Limb (tissue), 2 donors: ENCODE results near the gene FAHD1.

Experiments used
- DNase-seq, 2 donors: peaks; one replicate each; pipeline ENCODE4 v3.0.0-alpha.2; 2016; ENCODE audit errors: extremely low spot score in 2 of 2

Gene FAHD1

DNA sequence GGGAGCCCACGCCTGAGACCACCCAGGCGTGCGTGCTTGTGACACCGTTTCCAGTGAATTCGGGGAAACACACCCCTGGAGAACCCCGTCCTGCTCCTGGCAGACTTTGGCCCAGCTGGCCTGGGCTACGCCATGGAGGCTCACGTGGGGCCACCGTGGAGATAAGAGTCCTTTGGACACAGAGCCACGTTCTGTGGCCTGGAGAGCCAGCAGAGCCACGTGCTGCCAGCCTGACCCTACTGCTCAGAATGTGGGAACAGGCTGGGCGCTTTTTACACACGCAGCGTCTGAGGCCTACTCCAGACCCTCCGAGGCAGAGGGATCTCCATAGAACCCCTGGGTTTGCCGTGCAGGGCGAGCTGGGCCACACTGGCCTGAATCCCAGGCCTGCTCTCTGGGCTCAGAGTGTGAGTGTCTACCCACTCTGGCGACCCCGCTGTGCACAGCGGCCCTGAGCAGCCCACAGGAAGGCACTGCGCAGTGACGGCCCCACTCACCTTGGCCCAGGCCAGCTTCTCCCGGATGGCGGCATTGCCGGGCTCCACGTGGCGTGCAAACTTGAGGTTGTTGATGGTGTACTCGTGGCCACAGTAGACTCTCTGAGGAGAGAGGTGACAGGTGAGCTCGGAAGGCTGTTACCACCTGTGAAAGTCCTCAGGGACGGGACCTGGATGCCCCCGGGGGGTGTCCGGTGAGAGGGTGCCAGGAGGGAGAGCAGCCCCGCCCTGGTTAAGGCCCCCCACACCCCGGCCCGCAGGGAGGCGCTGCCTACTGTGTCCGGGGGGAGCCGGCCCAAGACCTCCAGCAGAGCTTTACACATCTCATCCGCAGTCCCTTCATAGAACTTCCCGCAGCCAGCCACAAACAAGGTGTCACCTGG is 10.4 kb upstream of the FAHD1 start:
- no peak for DNase-seq

DNA sequence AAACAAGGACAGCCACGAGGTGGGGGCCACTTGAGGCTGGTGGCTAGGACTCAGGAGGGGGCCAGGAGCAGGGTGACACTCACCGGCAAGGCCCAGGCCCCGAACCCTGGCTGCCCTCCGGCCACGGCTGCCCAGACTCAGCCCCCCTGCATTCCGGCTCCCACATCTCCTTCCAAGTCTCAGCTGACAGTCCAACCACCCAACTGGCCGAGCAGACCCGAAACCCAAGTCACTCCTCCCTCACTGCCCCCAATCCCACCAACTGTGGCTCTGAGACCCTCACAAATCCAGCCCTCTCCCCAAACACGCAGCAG is 9.8 kb upstream of the FAHD1 start:
- no peak for DNase-seq

DNA sequence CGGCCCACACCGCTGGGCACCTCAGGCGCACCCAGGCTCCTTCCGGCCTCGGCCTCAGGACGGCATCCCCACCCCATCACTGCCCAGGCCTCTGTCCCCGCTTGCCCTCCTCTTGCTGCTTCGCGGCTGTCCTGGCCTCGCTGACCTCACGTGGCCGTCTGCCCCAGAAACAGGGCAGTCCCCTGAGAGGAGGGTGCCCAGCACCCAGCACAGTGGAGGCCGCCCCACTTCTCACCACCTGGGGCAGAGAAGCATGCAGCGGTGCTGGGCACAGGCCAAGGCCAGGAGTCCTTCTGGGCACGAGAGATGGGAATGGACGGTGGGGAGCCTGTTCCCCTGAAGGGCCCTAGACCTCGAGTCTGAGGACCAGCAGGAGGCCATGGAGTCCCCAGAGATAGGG is 9.3 kb upstream of the FAHD1 start:
- no peak for DNase-seq

DNA sequence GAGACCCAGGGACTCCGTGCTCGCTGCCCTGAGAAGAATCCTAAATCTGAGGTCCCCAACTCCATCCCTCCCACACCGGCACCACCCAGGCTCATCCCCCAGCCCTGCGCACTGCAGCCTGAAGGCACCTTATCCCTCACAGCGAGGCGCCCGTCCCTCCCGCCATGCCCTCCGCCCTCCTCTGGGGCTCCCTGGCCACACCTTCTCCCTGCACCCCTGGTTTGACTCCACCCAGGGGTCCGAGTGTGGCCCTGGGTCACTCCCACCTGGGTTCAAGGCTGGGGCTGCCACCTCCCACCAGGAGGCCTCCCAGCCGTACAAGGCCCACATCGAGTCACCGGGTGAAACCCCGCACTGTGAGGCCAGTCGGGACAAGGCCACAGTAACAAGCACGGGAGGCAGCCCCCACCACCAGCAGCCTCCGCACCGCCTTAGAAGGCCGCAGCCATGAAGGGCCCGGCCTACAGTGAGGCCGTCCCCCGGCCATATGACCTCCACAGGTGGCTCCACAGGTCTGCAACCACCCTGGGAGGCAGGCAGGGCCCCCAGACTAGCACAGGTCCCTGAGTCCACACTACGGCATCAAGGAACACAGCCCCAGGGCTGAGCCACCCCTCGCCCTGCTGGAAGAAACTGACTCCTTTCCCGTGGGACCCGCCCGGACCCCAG is 8.7 kb upstream of the FAHD1 start:
- no peak for DNase-seq

- no peak for DNase-seq
Measured at GRCh38 chr16:1818873-1819525, 8.0 kb upstream of the FAHD1 start.

DNA sequence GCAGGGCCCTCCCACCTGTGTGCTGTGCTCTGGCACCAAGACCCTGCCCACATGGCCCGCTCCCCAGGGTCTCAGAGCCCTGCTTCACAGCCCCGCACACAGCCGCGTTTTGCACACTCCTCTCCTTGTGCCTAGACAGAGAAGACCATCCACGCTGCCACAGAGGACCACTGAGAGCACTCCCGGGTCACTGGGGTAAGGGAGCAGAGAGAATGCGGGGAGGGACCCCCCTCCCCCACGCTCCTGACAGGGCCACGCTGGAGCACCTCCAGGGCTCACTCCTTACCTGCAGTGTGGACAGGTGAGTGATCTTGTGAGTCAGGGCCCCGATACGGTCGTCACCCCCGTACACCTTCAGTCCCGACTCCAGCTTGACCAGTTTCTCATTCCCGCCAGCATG is 7.4 kb upstream of the FAHD1 start:
- no peak for DNase-seq

GRCh38 chr16:1820096-1820945 is 6.7 kb upstream of the FAHD1 start:
- DNase-seq: no peak

GRCh38 chr16:1820946-1821290 is 6.1 kb upstream of the FAHD1 start:
- DNase-seq: no peak

- DNase-seq: no peak
Measured at GRCh38 chr16:1821861-1822611, 5.0 kb upstream of the FAHD1 start.

GRCh38 chr16:1822801-1823200 is 4.2 kb upstream of the FAHD1 start:
- DNase-seq: no peak

DNA sequence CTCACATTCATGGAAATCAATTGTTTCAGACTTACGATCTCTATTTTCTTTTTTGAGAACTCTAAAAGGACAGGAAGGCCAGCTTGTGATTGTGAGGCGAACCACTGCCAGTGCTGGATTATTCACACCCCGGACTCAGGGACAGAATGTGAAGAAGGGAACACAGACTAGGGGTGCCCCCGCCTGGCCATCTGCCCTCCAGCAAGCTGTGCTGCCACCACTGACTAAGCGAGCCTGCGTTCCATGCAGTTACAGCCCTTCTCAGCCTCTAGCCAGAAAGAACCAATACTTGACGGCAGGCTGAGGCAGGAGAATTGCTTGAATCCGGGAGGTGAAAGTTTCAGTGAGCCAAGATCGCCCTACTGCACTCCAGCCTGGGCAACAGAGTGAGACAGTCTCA is 3.2 kb upstream of the FAHD1 start:
- no peak for DNase-seq

DNA sequence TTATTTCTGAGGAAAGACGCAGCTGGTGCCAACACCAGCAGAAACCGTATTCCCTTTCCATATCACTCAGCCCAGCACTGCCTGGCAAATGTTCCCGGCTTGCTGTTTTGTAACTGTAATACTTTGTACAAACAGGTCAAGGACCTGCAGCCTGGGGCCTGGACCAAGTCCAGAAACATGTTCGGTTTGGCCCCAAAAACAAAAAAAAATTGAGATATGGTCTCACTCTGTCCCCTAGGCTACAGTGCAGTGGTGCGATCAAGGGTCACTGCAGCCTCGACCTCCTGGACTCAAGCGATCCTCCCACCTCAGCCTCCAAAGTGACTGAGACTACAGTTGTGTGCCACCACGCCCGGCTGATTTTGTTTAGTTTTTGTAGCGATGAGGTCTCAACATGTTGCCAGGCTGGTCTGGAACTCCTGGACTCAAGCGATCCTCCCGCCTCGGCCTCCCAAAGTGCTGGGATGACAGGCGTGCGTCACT is 1.6 kb upstream of the FAHD1 start:
- no peak for DNase-seq

GRCh38 chr16:1825864-1826690 is 929 bp upstream of the FAHD1 start:
- no peak for DNase-seq

DNA sequence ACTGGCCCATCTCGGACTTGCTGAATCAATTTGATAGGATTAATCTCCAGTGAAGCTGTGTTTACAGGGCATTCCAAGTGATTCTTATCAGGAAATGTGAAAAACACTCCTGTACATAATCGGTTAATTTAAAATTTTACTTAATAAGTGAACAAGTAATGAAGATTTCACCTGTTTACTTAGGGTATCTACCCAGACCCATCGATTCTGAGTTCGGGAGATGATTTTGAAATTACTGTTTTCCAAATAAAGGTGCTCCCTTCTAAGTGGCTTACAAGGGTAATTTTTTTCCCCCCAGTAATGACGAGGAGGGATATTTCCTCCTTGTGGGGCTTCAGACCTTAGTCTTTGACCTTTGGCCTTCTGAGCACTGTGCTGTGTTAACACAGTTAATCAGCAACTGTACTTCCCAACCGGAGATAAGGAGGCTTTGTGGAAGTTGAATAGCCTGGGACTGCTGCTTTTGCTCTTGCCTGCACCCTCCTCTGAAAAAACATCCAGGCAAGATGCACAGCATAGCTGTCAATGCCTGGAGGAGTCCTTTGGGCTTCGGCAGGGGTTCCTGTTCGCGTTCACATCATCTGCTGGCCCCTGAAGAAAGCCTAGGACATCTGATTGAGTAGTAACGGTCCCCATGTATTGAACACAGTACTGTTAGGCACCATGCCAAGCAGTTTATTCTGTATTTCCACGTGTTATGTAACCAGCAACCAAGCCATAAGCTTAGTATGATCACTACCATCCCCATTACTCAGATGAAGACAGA is 1.8 kb downstream of the FAHD1 start:
- no peak for DNase-seq

GRCh38 chr16:1830213-1830612 is 3.2 kb downstream of the FAHD1 start:
- DNase-seq: no peak

DNA sequence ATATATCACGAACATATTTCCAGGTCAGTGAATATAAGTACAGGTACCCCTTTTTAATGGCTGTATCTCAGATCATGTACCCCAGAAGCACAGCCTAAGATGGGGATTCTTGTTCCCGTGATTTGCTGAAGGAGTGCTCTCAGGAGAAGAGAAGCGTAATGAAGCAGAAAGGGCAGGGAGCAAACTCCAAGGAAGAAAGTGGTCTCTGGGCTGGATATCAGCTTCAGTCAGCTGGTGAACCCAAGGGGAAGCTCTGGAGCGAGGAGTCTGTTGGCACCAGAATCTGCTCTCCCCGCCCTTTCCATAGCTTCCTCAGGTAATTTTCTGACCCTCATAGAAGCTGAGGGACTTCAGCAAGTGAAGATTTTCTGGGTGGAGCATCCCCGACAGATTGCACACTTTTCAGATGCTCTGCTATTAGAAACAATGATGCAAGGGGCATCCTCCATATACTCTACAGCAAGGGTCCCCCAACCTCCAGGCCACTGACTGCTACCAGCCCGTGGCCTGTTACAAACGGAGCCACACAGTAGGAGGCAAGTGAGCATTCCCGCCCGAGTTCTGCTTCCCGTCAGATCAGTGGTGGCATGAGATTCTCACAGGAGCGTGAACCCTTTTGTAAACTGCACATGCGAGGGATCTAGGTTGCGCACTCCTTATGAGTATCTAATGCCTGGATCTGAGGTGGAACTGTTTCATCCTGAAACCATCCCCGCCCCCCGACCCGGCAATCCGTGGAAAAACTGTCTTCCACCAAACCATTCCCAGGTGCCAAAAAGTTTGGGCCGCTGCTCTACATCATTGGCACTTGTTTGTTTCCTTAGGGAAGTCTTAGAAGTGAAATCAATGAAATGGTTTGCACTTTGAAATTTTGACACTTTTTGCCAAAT is 4.4 kb downstream of the FAHD1 start:
- no peak for DNase-seq

DNA sequence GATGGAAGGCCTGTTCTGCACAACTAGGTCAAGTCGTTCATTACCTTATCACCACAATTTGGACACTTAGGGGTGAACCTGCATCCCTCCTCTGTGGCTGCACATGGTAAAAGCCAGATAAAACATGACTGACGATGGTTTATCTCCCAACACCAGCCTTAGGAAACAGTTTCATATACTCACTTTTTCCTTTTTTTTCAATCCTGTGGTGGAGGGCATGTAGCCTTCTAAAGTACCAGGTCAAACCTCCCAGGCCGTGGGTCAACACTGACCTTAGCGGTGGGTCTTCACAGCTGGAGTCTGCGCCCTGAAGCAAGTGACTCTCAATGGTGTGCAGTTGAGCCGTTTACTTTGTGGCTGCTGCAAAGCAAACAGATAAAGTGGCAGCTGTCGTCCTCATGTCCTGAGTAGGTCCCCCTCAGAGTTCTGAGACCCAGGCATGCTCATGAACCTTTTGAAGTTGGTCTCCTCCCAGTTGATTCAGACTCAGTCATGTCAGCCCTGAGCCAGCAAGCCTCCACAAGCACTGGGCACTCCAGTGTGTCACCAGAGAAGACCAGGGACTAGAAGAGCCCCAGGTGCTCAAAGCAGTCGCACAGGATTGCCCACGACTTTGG is 5.9 kb downstream of the FAHD1 start:
- DNase-seq: no peak

GRCh38 chr16:1834096-1834495 is 7.1 kb downstream of the FAHD1 start:
- no peak for DNase-seq
